ENCODE results near the gene SLC1A4.

DNA sequence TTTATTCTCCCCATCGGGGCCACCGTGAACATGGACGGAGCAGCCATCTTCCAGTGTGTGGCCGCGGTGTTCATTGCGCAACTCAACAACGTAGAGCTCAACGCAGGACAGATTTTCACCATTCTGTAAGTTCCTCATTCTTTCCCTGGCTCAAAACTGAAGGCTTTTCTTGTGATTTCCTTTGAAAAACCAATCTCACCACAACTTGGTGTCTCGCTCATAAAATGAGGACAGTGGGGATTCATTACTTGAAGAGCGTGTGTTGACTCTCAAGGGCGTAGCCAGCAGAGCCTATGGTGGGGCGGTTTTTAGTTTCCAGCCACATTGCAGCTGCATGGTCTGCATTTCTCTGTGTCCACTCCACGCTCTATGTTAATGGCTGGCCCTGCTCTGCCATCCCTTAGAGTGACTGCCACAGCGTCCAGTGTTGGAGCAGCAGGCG, 29.0 kb downstream of the SLC1A4 start:
- TF ChIP-seq, protein P1, sequence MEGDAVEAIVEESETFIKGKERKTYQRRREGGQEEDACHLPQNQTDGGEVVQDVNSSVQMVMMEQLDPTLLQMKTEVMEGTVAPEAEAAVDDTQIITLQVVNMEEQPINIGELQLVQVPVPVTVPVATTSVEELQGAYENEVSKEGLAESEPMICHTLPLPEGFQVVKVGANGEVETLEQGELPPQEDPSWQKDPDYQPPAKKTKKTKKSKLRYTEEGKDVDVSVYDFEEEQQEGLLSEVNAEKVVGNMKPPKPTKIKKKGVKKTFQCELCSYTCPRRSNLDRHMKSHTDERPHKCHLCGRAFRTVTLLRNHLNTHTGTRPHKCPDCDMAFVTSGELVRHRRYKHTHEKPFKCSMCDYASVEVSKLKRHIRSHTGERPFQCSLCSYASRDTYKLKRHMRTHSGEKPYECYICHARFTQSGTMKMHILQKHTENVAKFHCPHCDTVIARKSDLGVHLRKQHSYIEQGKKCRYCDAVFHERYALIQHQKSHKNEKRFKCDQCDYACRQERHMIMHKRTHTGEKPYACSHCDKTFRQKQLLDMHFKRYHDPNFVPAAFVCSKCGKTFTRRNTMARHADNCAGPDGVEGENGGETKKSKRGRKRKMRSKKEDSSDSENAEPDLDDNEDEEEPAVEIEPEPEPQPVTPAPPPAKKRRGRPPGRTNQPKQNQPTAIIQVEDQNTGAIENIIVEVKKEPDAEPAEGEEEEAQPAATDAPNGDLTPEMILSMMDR (IDR thresholded peaks at IDR 0.05) = no peak
- TF ChIP-seq POLR2A (IDR thresholded peaks at IDR 0.05) (no peak), EP300 (IDR thresholded peaks at IDR 0.05) (no peak), POLR2AphosphoS5 (IDR thresholded peaks at IDR 0.05) (no peak)
